DND-41 (cell line): ENCODE data around the gene CDKN1B.
A peak's percentile ranks its signal among the peaks of the same experiment; 100 is the strongest.

ENCODE experiments used
- ATAC-seq: fragments of 200-7000 bp; cut with Tn5 transposase; 3 replicates; pipeline ENCODE4 v1.9.1; 2021; ENCODE audit warnings: low read depth; ENCODE audit not compliant: insufficient read depth
- DNase-seq: peaks from one replicate; pipeline ENCODE4 v3.0.0-alpha.2; 2020
- H2AFZ ChIP-seq: 2 replicates; pipeline ENCODE4 v1.6.0; 2012; ENCODE audit warnings: low read depth, low read length
- H3K27ac ChIP-seq: 2 replicates; pipeline ENCODE4 v1.5.1; 2012; ENCODE audit warnings: low read length, inconsistent platforms
- H3K27me3 ChIP-seq: fragments of 200-600 bp; sonication (generic); 2 replicates; pipeline ENCODE4 v1.6.0; 2012; ENCODE audit warnings: low read length, mild to moderate bottlenecking, inconsistent platforms; ENCODE audit not compliant: insufficient read depth, poor library complexity
- H3K36me3 ChIP-seq: 2 replicates; pipeline ENCODE4 v1.5.1; 2012; ENCODE audit warnings: low read length, inconsistent platforms; ENCODE audit not compliant: insufficient read depth
- H3K4me1 ChIP-seq: 2 replicates; pipeline ENCODE4 v1.5.1; 2012; ENCODE audit warnings: mild to moderate bottlenecking, low read length; ENCODE audit not compliant: insufficient read depth
- H3K4me2 ChIP-seq: 2 replicates; pipeline ENCODE4 v1.6.0; 2012; ENCODE audit warnings: mild to moderate bottlenecking, moderate library complexity, low read length, inconsistent platforms; ENCODE audit not compliant: insufficient read depth
- H3K4me3 ChIP-seq, 2 experiments: fragments of 200-600 bp in 1 of 2; shearing (Covaris generic) in 1 of 2; 2 replicates each; pipeline ENCODE4 v1.5.1; 2012 to 2016; ENCODE audit warnings: inconsistent platforms in 2 of 2, low read length in 2 of 2, mild to moderate bottlenecking in 2 of 2, low read depth in 1 of 2, moderate library complexity in 1 of 2
- H3K79me2 ChIP-seq: 2 replicates; pipeline ENCODE4 v1.6.0; 2012; ENCODE audit warnings: low read length, inconsistent platforms; ENCODE audit not compliant: insufficient read depth
- H3K9ac ChIP-seq: 2 replicates; pipeline ENCODE4 v1.6.0; 2012; ENCODE audit warnings: low read depth, mild to moderate bottlenecking, inconsistent platforms, low read length, moderate library complexity
- H3K9me3 ChIP-seq: 2 replicates; pipeline ENCODE4 v1.5.1; 2012; ENCODE audit warnings: low read length, moderate library complexity, mild to moderate bottlenecking, inconsistent platforms; ENCODE audit not compliant: insufficient read depth, severe bottlenecking
- H4K20me1 ChIP-seq: 2 replicates; pipeline ENCODE4 v1.6.0; 2012; ENCODE audit warnings: low read length; ENCODE audit not compliant: insufficient read depth
- CTCF ChIP-seq: IDR thresholded peaks from 2 replicates; pipeline ENCODE4 v1.5.1; 2012; ENCODE audit warnings: borderline replicate concordance, low read length, moderate library complexity, mild to moderate bottlenecking; ENCODE audit not compliant: poor library complexity, severe bottlenecking; ENCODE audit errors: extremely low read depth
- EZH2 ChIP-seq: IDR thresholded peaks from 3 replicates; pipeline ENCODE4 v1.6.1; 2012; ENCODE audit warnings: borderline replicate concordance, low read depth, mild to moderate bottlenecking, moderate library complexity, low read length, inconsistent platforms; ENCODE audit not compliant: severe bottlenecking

Gene CDKN1B

GRCh38 chr12:12721176-12721751 lies 4.1 kb downstream of the CDKN1B start:
- Histone ChIP-seq H3K9me3 (no peaks in the 10 kb centered on the region), H3K4me3 (peak overlapping the region; percentile 82 to 88; a peak in 3 of 4 replicates), H2AFZ (no peak overlapping the region), H3K4me1 (peaks cover 41% of the 10 kb centered on the region), H3K27me3 (no peaks in the 10 kb centered on the region), H3K4me2 (peak overlapping the region; percentile 84), H3K9ac (peak overlapping the region; percentile 100), H3K79me2 (peaks cover 89% of the 10 kb centered on the region), H3K27ac (peak overlapping the region; percentile 100), H3K36me3 (peaks cover 46% of the 10 kb centered on the region), H4K20me1 (peaks cover 28% of the 10 kb centered on the region)
- TF ChIP-seq CTCF, result no peak
- ATAC-seq, result no peak
- no peak for DNase-seq

- Histone ChIP-seq H3K4me1 (peaks cover 46% of the 10 kb centered on the region), H3K9ac (peak overlapping the region; percentile 100), H2AFZ (no peak overlapping the region), H3K4me2 (peak overlapping the region; percentile 84), H3K27me3 (no peaks in the 10 kb centered on the region), H3K79me2 (peaks cover 89% of the 10 kb centered on the region), H3K27ac (peak overlapping the region; percentile 100), H3K9me3 (no peaks in the 10 kb centered on the region), H3K36me3 (peaks cover 46% of the 10 kb centered on the region), H3K4me3 (peak overlapping the region; percentile 82 to 88; a peak in 3 of 4 replicates), H4K20me1 (peaks cover 28% of the 10 kb centered on the region)
- TF ChIP-seq EZH2 (no peak), CTCF (no peak)
- no peak for ATAC-seq
- no peak for DNase-seq
Observed at GRCh38 chr12:12721814-12722434, 4.8 kb downstream of the CDKN1B start.

GRCh38 chr12:12722435-12723148 lies 5.4 kb downstream of the CDKN1B start:
- H3K27ac ChIP-seq, result peak overlapping the region; percentile 100
- peaks cover 46% of the 10 kb centered on the region for H3K36me3 ChIP-seq
- H4K20me1 ChIP-seq, result peaks cover 28% of the 10 kb centered on the region
- DNase-seq (no peak), ATAC-seq (no peak)
- no peaks in the 10 kb centered on the region for H3K9me3 ChIP-seq
- no peaks in the 10 kb centered on the region for H3K27me3 ChIP-seq
- peak overlapping the region; percentile 84 for H3K4me2 ChIP-seq
- peaks cover 91% of the 10 kb centered on the region for H3K79me2 ChIP-seq
- peak overlapping the region; percentile 100 for H3K9ac ChIP-seq
- TF ChIP-seq EZH2, result no peak
- TF ChIP-seq CTCF, result no peak
- H2AFZ ChIP-seq, result no peak overlapping the region
- peaks cover 53% of the 10 kb centered on the region for H3K4me1 ChIP-seq
- H3K4me3 ChIP-seq, result peak overlapping the region; percentile 82 to 88; a peak in 3 of 4 replicates
